HEK293 (cell line): ENCODE data around the gene SULT2B1.
A peak's percentile ranks its signal among the peaks of the same experiment; 100 is the strongest.

ENCODE experiments used
- ATF2 ChIP-seq: fragments of 450-650 bp; formaldehyde crosslinking; IDR thresholded peaks from 2 replicates; pipeline ENCODE4 v1.5.1; 2016; ENCODE audit warnings: missing biosample characterization, missing genetic modification characterization, low read depth
- BCL11B ChIP-seq: fragments of 450-650 bp; formaldehyde crosslinking; IDR thresholded peaks from 2 replicates; pipeline ENCODE4 v1.5.1; 2016; ENCODE audit warnings: low read depth, missing biosample characterization, missing genetic modification characterization
- BCL6B ChIP-seq: fragments of 450-650 bp; formaldehyde crosslinking; IDR thresholded peaks from 2 replicates; pipeline ENCODE4 v1.5.1; 2017; ENCODE audit warnings: missing biosample characterization, missing genetic modification characterization
- MZF1 ChIP-seq: fragments of 450-650 bp; formaldehyde crosslinking; IDR thresholded peaks from 2 replicates; pipeline ENCODE4 v1.5.1; 2017; ENCODE audit warnings: missing biosample characterization, missing genetic modification characterization, borderline replicate concordance
- PRDM2 ChIP-seq: fragments of 450-650 bp; formaldehyde crosslinking; IDR thresholded peaks from 2 replicates; pipeline ENCODE4 v1.5.1; 2016; ENCODE audit warnings: missing biosample characterization, missing genetic modification characterization, borderline replicate concordance
- SCRT2 ChIP-seq: fragments of 450-650 bp; formaldehyde crosslinking; IDR thresholded peaks from 2 replicates; pipeline ENCODE4 v1.5.1; 2016; ENCODE audit warnings: missing biosample characterization, missing genetic modification characterization
- ZBTB10 ChIP-seq: fragments of 450-650 bp; formaldehyde crosslinking; IDR thresholded peaks from 2 replicates; pipeline ENCODE4 v1.5.1; 2016; ENCODE audit warnings: missing biosample characterization, missing genetic modification characterization
- ZEB2 ChIP-seq: fragments of 450-650 bp; formaldehyde crosslinking; IDR thresholded peaks from 2 replicates; pipeline ENCODE4 v1.5.1; 2016; ENCODE audit warnings: missing biosample characterization, missing genetic modification characterization
- ZNF138 ChIP-seq: fragments of 450-650 bp; formaldehyde crosslinking; IDR thresholded peaks from 2 replicates; pipeline ENCODE4 v1.5.1; 2016; ENCODE audit warnings: missing biosample characterization, missing genetic modification characterization, borderline replicate concordance
- ZNF148 ChIP-seq: fragments of 450-650 bp; formaldehyde crosslinking; IDR thresholded peaks from 2 replicates; pipeline ENCODE4 v1.5.0; 2017; ENCODE audit warnings: missing biosample characterization, missing genetic modification characterization, borderline replicate concordance
- ZNF16 ChIP-seq: fragments of 450-650 bp; formaldehyde crosslinking; IDR thresholded peaks from 2 replicates; pipeline ENCODE4 v1.5.1; 2016; ENCODE audit warnings: low read depth, missing biosample characterization, missing genetic modification characterization
- ZNF169 ChIP-seq: fragments of 450-650 bp; formaldehyde crosslinking; IDR thresholded peaks from 2 replicates; pipeline ENCODE4 v1.5.1; 2016; ENCODE audit warnings: missing biosample characterization, missing genetic modification characterization
- ZNF24 ChIP-seq: fragments of 450-650 bp; formaldehyde crosslinking; IDR thresholded peaks from 2 replicates; pipeline ENCODE4 v1.5.1; 2016; ENCODE audit warnings: missing biosample characterization, missing genetic modification characterization
- ZNF341 ChIP-seq: fragments of 450-650 bp; formaldehyde crosslinking; IDR thresholded peaks from 2 replicates; pipeline ENCODE4; 2016; ENCODE audit warnings: low read depth, missing biosample characterization, missing genetic modification characterization
- ZNF398 ChIP-seq: fragments of 450-650 bp; formaldehyde crosslinking; IDR thresholded peaks from 2 replicates; pipeline ENCODE4 v1.5.1; 2017; ENCODE audit warnings: missing biosample characterization, missing genetic modification characterization
- ZNF433 ChIP-seq: fragments of 450-650 bp; formaldehyde crosslinking; IDR thresholded peaks from 2 replicates; pipeline ENCODE4 v1.5.1; 2016; ENCODE audit warnings: missing biosample characterization, missing genetic modification characterization, low read depth
- ZNF501 ChIP-seq: fragments of 450-650 bp; formaldehyde crosslinking; IDR thresholded peaks from 2 replicates; pipeline ENCODE4 v1.5.1; 2016; ENCODE audit warnings: missing biosample characterization, missing genetic modification characterization
- ZNF571 ChIP-seq: fragments of 450-650 bp; formaldehyde crosslinking; IDR thresholded peaks from 2 replicates; pipeline ENCODE4 v1.5.0; 2017; ENCODE audit warnings: missing biosample characterization, missing genetic modification characterization
- ZNF629 ChIP-seq: fragments of 450-650 bp; formaldehyde crosslinking; IDR thresholded peaks from 2 replicates; pipeline ENCODE4 v1.5.1; 2017; ENCODE audit warnings: missing biosample characterization, missing genetic modification characterization
- ZNF654 ChIP-seq: fragments of 450-650 bp; formaldehyde crosslinking; IDR thresholded peaks from 2 replicates; pipeline ENCODE4 v1.5.1; 2016; ENCODE audit warnings: low read depth, missing biosample characterization, missing genetic modification characterization
- ZNF701 ChIP-seq: fragments of 450-650 bp; formaldehyde crosslinking; IDR thresholded peaks from 2 replicates; pipeline ENCODE4 v1.5.1; 2016; ENCODE audit warnings: missing biosample characterization, missing genetic modification characterization
- ZNF785 ChIP-seq: fragments of 450-650 bp; formaldehyde crosslinking; IDR thresholded peaks from 2 replicates; pipeline ENCODE4 v1.5.1; 2016; ENCODE audit warnings: missing biosample characterization, missing genetic modification characterization
- ZNF837 ChIP-seq: fragments of 450-650 bp; formaldehyde crosslinking; IDR thresholded peaks from 2 replicates; pipeline ENCODE4 v1.5.1; 2016; ENCODE audit warnings: missing biosample characterization, missing genetic modification characterization

Gene SULT2B1

GRCh38 chr19:48539503-48540096 lies 12.4 kb upstream of the SULT2B1 start (continued):
- TF ChIP-seq PRDM2 (no peak), ZNF169 (no peak), ZNF398 (tag by site-specific recombination) (peak; percentile 76), ZNF148 (peak; percentile 91), ZNF433 (tag by site-specific recombination) (no peak), ZNF629 (tag by site-specific recombination) (peak; percentile 90), ZBTB10 (tag by site-specific recombination) (peak; percentile 26; the same call in 1 of the 2 replicates), ZNF837 (tag by site-specific recombination) (no peak), ZNF24 (tag by site-specific recombination) (no peak), ZEB2 (tag by site-specific recombination) (peak; percentile 51), ZNF16 (no peak), BCL6B (tag by site-specific recombination) (peak; percentile 95), ZNF571 (peak; percentile 98), ZNF654 (tag by site-specific recombination) (no peak), ZNF785 (tag by site-specific recombination) (no peak), BCL11B (0 out of 2 replicates have a peak, but pooled peaks have one; percentile 23), MZF1 (tag by site-specific recombination) (no peak; the same call in 1 of the 2 replicates), ZNF501 (peak; percentile 72; the same call in 1 of the 2 replicates), ZNF341 (no peak), SCRT2 (peak; percentile 90), ATF2 (peak; percentile 91), ZNF701 (no peak), ZNF138 (tag by site-specific recombination) (no peak)
